Measurements from ENCODE around the gene TTC12.

DNA sequence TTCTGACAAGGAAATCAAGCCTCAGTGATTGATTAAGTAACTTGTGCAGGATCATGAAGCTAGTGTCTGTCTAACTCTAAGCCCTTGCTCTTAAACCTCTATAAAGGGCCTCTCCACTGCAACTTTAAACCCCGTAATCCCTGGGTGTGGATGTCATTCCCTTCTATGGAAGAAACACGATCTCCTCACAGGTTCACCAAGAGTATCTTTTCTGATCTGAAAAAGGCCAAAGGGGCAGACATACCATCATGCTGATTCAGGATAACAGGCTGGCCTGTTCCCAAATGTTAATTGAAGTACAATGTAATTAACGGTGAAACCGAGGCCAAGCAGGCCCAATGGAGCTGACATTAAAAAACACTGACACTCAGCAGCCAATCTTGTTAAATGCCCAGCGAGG is 17.1 kb downstream of the TTC12 start:
- no peak for TF ChIP-seq ZNF274 (IDR thresholded peaks at IDR 0.05; ENCODE audit: borderline replicate concordance, extremely low read depth, low read length)
- TF ChIP-seq EP300 (IDR thresholded peaks at IDR 0.05; ENCODE audit: borderline replicate concordance in 1 of 2, low read depth in 2 of 2, low read length in 2 of 2), result no peak
- no peak for TF ChIP-seq BRCA1 (IDR thresholded peaks at IDR 0.05; ENCODE audit: low read depth, low read length)
- TF ChIP-seq TBP (IDR thresholded peaks at IDR 0.05; ENCODE audit: low read depth, low read length), result no peak
- TF ChIP-seq, protein P1, sequence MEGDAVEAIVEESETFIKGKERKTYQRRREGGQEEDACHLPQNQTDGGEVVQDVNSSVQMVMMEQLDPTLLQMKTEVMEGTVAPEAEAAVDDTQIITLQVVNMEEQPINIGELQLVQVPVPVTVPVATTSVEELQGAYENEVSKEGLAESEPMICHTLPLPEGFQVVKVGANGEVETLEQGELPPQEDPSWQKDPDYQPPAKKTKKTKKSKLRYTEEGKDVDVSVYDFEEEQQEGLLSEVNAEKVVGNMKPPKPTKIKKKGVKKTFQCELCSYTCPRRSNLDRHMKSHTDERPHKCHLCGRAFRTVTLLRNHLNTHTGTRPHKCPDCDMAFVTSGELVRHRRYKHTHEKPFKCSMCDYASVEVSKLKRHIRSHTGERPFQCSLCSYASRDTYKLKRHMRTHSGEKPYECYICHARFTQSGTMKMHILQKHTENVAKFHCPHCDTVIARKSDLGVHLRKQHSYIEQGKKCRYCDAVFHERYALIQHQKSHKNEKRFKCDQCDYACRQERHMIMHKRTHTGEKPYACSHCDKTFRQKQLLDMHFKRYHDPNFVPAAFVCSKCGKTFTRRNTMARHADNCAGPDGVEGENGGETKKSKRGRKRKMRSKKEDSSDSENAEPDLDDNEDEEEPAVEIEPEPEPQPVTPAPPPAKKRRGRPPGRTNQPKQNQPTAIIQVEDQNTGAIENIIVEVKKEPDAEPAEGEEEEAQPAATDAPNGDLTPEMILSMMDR (IDR thresholded peaks at IDR 0.05; ENCODE audit: control extremely low read depth in 1 of 3, insufficient read depth in 1 of 3, low read depth in 1 of 3, low read length in 3 of 3), result no peak
- no peak for TF ChIP-seq BCL11A (IDR thresholded peaks at IDR 0.05; ENCODE audit: low read depth in 2 of 2, low read length in 2 of 2)
- TF ChIP-seq, protein P2, sequence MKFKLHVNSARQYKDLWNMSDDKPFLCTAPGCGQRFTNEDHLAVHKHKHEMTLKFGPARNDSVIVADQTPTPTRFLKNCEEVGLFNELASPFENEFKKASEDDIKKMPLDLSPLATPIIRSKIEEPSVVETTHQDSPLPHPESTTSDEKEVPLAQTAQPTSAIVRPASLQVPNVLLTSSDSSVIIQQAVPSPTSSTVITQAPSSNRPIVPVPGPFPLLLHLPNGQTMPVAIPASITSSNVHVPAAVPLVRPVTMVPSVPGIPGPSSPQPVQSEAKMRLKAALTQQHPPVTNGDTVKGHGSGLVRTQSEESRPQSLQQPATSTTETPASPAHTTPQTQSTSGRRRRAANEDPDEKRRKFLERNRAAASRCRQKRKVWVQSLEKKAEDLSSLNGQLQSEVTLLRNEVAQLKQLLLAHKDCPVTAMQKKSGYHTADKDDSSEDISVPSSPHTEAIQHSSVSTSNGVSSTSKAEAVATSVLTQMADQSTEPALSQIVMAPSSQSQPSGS (IDR thresholded peaks at IDR 0.05; ENCODE audit: low read length), result no peak
- TF ChIP-seq, protein P3, sequence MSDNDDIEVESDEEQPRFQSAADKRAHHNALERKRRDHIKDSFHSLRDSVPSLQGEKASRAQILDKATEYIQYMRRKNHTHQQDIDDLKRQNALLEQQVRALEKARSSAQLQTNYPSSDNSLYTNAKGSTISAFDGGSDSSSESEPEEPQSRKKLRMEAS (IDR thresholded peaks at IDR 0.05), result no peak
- TF ChIP-seq CEBPB (IDR thresholded peaks at IDR 0.05; ENCODE audit: low read depth, low read length), result no peak
- TF ChIP-seq TAF1 (IDR thresholded peaks at IDR 0.05; ENCODE audit: low read depth, low read length), result no peak
- TF ChIP-seq EZH2 (IDR thresholded peaks at IDR 0.05; ENCODE audit: low read depth, low read length, severe bottlenecking), result no peak
- no peak for TF ChIP-seq POLR2A (IDR thresholded peaks at IDR 0.05; ENCODE audit: control extremely low read depth in 1 of 2, low read depth in 2 of 2, low read length in 2 of 2)
- TF ChIP-seq YY1 (IDR thresholded peaks at IDR 0.05; ENCODE audit: low read depth, low read length), result no peak
